Islet precursor cell (in vitro differentiated cells): Measurements from ENCODE around the gene GGCT.

Source experiments
- DNase-seq: peaks from one replicate; pipeline ENCODE4 v3.0.0-alpha.2; 2018

Gene GGCT

GRCh38 chr7:30476459-30477145 lies 28.0 kb downstream of the GGCT start:
- DNase-seq, result no peak

DNA sequence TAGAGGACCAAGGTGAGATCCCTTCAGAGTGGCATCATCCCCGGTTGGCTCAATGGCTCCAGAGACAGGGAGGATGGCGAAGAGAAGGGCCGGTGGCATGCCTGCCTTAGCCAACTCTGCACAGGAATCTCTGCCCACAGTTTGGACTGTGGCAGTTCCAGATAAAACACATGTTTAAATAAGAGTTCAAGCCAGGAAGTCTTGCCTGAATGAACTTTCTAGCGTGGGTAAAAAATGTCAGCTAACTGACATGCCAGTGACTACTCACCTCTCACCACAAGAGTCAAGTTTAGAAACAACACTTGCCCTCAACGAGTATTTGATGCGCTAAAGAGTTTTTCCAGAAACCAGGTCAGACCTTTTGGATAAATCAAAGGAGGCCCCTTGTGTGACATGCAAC lies 29.0 kb downstream of the GGCT start:
- no peak for DNase-seq

DNA sequence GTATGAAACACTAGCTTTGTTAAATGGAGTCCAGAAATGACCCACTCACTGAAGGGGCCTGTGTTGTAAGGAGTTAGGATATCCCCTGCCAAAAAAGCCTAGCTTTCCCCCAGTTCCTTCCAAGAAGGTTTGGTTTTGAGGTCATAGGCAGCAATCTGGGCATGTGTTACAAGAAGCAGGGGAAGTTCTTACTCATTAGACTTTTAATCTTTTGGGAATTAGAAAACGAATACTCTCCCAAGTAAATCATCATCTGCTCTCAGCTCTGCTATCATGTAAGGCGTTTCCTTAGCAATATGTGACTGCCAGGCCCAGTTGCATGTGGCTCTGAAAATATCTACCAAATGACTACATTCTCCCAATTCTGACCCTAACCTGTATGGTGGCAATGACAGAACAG lies 29.7 kb downstream of the GGCT start:
- no peak for DNase-seq

GRCh38 chr7:30474485-30474884 lies 30.1 kb downstream of the GGCT start:
- DNase-seq, result no peak

GRCh38 chr7:30473903-30474302 lies 30.7 kb downstream of the GGCT start:
- no peak for DNase-seq

DNA sequence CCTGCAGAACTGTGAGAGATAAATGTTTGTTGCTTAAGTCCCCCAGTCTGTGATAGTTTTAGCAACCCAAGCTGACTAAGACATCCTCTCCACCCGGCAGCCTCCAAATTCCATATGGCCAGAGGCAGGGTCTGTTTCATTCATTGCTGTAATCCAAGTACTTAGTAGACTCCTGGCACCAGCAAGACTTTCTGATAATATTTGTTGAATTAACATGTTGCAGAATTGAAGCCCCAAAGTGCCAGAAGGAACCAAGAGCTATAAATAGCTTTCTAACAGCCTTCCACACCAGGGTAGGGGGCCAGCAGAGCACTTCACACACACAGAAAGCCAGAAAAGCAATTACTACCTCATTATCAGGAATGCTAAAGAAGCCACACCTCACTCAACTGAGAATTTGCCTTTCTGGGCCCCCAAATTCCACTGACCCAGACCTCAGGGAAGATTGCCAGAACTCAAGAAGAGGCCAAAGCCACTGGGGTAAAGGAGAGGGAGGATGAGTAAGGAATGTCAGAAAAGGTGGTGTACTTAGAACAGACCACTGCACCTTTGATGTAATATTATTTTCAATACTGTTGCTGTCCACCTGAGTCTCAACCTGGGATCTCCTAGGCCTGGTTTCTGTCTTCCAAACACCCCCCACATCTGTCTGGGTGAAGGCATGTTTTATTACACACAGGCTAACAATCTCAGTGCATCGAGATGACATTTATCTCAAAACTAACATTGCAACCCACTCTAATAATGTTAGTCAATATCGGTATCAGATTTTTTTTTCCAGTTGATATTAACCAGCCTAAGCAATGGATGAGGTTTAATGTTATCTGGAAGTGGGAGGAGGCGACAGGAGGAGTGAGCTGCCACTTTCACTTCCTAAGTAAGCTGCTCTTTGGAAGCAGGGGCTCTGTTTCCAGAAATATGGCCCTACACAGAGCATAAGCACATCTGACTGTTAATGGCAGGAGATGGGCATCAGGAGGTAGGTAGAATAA lies 31.5 kb downstream of the GGCT start:
- DNase-seq, result no peak

DNA sequence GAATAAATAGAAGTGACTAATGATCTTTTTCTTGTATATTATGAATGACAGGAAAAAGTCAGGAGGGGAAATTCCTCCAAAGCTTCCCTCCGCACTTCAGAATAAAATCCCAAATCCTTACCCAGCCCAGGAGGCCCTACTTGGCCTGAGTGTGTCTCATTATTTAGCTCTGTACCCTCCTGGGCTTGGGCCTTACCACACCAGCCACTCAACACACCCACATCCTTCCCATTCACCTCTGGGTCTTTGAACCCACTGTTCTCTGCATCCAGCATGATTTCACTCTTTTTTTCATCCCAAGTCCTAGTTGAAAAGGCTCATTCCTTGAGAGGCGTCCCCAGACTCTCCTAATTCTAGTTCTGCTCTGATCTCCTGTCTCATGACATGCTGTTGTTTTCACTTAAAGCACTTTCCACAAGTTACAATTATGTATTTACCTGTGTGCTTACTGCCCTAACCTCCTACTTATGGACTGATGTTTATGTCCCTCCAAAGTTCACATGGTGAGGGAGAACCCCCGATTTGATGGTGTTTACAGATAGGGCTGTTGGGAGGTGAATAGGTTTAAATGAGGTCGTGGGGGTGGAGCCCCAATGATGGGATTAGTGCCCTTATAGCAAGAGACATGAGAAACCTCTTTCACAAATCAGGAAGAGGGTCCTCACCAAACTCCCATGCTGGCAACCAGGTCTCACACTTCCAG lies 32.4 kb downstream of the GGCT start:
- no peak for DNase-seq

GRCh38 chr7:30471205-30471604 lies 33.4 kb downstream of the GGCT start:
- no peak for DNase-seq

DNA sequence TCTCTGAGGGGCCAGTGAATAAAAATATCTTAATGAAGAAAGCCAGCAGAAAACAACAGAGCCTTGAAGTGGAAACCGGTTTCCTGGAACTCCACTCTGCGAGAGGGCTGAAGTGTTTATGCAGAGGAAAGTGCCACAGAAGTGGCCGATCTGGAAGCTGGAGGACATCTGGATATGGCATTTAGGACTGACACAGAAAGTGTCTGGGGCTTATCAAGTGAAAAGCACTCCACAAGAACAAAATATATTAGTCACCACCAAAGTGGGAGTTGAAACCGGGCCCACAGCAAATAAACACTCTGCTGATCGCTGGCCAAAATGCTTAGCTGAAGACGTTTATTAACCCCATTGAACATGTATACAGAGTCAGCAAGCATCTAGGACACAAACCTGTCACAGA lies 33.9 kb downstream of the GGCT start:
- no peak for DNase-seq

DNA sequence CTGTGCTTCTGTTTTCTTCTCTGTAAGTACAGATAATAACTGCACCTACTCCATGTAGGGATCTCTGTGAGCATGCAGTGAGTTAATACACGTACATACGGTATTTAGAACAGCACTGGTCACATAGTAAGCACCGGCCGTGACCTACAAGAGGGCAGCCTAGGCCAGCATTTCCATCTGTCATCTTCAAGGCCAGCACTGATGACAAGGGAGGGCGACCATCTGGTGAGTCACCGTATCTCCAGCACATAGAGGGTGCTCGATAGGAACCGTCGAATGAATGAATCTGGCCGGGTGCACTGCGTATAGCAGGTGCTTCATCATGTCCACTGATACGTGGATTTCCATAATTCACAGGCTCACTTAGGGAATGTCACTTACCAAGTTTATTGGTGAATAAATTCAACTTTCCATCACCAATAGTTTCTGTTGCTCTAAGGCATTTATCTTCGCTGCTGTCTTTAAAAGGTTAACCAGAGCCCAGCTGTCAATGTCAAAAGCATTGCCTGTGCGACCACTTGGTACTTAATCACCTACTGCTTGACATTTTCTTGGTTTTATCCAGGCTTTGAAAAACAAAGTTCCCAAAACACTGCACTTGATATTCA lies 34.4 kb downstream of the GGCT start:
- no peak for DNase-seq

- DNase-seq, result peak; percentile 98
These were observed 35.3 kb downstream of the GGCT start for GRCh38 chr7:30469303-30469702.

DNA sequence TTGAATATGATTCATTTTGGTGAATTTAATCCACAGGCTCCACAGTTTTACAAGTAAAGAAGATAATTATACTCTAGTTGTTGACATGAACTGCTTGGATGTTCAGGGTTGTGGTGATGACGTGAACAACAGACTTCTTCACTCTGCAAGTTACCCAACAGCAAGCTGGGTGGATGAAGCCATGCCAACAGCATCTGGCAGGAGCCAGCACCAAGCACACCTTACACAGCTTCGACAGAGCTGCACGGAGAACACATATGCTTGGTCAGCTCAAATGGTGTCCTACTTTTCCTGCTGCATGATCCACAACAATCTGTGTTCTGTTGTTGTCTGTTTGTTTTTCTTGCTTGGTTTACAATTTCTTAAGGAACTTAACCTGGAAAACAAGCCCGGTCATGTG lies 35.8 kb downstream of the GGCT start:
- no peak for DNase-seq

GRCh38 chr7:30468041-30468440 lies 36.6 kb downstream of the GGCT start:
- DNase-seq, result no peak

- DNase-seq, result no peak
These were observed 37.4 kb downstream of the GGCT start for GRCh38 chr7:30467271-30467670.

GRCh38 chr7:30466266-30466665 lies 38.4 kb downstream of the GGCT start:
- DNase-seq, result no peak

- DNase-seq, result no peak
These were observed 38.8 kb downstream of the GGCT start for GRCh38 chr7:30465811-30466180.

DNA sequence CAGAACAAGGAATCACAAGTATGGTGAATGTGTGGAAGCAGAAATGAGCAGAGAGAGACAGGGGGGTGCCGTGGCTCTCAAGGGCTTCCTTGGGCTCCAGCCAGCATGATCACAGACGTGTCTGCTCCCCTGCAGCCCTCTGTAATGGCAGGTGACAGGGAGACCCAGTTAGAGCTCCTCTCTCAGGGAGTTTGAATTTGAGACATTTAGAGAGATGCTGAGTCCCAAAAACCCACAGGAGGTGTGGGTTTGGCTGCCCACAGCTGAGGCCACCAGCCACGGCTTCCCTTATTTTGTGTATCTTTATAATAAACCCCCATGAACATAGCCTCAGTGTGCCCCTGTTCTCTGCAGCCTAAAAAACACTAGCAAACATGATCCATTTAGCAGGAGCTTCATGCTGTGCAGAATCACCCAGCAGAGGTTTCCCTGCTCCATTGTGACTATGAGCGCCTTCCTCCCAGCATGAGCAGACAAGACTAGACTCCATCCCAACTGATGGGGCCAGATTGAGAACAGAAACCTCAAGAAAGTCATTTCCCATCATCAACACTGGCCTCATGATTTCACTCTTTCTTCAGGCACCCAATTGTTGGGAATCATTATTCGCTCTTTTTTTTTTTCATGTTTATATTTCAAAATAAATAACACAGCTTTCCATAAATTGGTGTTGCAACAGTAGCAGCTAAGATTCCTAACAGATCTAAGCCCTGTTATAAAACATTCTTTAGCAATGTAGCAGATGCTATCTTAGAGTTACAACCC lies 39.4 kb downstream of the GGCT start:
- no peak for DNase-seq

DNA sequence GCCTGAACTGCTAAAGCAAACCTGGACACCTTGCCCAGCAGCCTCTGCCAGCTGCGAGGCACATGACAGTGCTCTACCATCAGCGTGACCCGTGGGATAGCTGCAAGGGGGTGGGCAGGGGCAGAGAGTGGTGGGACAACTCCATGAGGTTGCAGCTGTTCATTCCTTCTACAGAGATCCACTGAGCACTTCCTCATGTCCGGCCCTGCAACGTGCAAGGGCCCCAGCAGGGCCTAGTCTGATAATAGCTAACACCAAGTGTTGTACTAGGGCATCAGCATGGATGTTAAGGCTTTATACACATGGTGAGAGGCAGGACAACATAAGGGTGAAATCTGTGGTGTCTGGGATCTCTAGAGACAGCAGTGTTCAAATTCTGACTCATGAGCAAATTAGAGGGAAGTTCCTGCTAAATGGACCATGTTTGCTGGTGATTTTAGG lies 40.4 kb downstream of the GGCT start:
- no peak for DNase-seq

- DNase-seq, result no peak
These were observed 41.1 kb downstream of the GGCT start for GRCh38 chr7:30463405-30464145.

- DNase-seq, result no peak
These were observed 42.5 kb downstream of the GGCT start for GRCh38 chr7:30462179-30462578.

- DNase-seq, result no peak
These were observed 44.4 kb downstream of the GGCT start for GRCh38 chr7:30460246-30460633.
